PC-9 (cell line): Measurements from ENCODE around the gene OR2AJ1.

Source experiments
- EZH2 ChIP-seq: fragments of 200-600 bp; sonication (generic); IDR thresholded peaks from 2 replicates; pipeline ENCODE4 v1.8.0; 2017; ENCODE audit warnings: antibody characterized with exemption, low read depth
- TF ChIP-seq, protein P1 (sequence below): fragments of 200-600 bp; sonication (generic); conservative IDR thresholded peaks from 2 replicates; pipeline ENCODE4 v1.6.1; 2017; ENCODE audit warnings: mixed run types, antibody characterized with exemption, mild to moderate bottlenecking, moderate library complexity

GRCh38 chr1:247905181-247905580 is 19.5 kb upstream of the OR2AJ1 start:
- TF ChIP-seq, protein P1, sequence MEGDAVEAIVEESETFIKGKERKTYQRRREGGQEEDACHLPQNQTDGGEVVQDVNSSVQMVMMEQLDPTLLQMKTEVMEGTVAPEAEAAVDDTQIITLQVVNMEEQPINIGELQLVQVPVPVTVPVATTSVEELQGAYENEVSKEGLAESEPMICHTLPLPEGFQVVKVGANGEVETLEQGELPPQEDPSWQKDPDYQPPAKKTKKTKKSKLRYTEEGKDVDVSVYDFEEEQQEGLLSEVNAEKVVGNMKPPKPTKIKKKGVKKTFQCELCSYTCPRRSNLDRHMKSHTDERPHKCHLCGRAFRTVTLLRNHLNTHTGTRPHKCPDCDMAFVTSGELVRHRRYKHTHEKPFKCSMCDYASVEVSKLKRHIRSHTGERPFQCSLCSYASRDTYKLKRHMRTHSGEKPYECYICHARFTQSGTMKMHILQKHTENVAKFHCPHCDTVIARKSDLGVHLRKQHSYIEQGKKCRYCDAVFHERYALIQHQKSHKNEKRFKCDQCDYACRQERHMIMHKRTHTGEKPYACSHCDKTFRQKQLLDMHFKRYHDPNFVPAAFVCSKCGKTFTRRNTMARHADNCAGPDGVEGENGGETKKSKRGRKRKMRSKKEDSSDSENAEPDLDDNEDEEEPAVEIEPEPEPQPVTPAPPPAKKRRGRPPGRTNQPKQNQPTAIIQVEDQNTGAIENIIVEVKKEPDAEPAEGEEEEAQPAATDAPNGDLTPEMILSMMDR = no peak
- TF ChIP-seq EZH2 = no peak
